ENCODE results near the gene TMCC2.

- TF ChIP-seq CTCF (IDR thresholded peaks at IDR 0.05) (no peak), POLR2AphosphoS5 (IDR thresholded peaks at IDR 0.05) (no peak), POLR2A (IDR thresholded peaks at IDR 0.05) (no peak)
Observed at GRCh38 chr1:205191622-205192021, 36.1 kb upstream of the TMCC2 start.

Data from prostate gland (tissue), 2 donors.